Skeletal muscle cell (primary cell): Measurements from ENCODE around the gene PRKN.
"Not testable (repeated sequence)": the region's sequence is repeated elsewhere in the genome, so short reads cannot be mapped to it uniquely, and the experiment has no call there.

Experiments
- DNase-seq: peaks from one replicate; pipeline ENCODE4 v3.0.0-alpha.2; 2010; ENCODE audit warnings: low read depth
- H3K4me3 ChIP-seq: 2 replicates; pipeline ENCODE4 v1.5.1; 2011; ENCODE audit warnings: low read depth, mild to moderate bottlenecking, control low read depth, low read length, moderate library complexity

The PRKN gene

GRCh38 chr6:162576016-162576415, 151.6 kb downstream of the PRKN start:
- H3K4me3 ChIP-seq, result no peak overlapping the region
- DNase-seq, result no peak

- no peak for DNase-seq
Observed at GRCh38 chr6:162572240-162572639, 155.3 kb downstream of the PRKN start.

GRCh38 chr6:162568266-162568665, 159.3 kb downstream of the PRKN start:
- no peak overlapping the region for H3K4me3 ChIP-seq
- DNase-seq, result no peak

More at GRCh38 chr6:162572240-162572639, 155.3 kb downstream of the PRKN start:
- H3K4me3 ChIP-seq, result no peak overlapping the region

GRCh38 chr6:162562041-162562440, 165.5 kb downstream of the PRKN start:
- H3K4me3 ChIP-seq, result no peak overlapping the region
- DNase-seq, result no peak

GRCh38 chr6:162560891-162561290, 166.7 kb downstream of the PRKN start:
- no peak overlapping the region for H3K4me3 ChIP-seq
- no peak for DNase-seq

- no peak overlapping the region for H3K4me3 ChIP-seq
- DNase-seq, result no peak
Observed at GRCh38 chr6:162554531-162554930, 173.0 kb downstream of the PRKN start.

GRCh38 chr6:162546905-162547304, 180.7 kb downstream of the PRKN start:
- no peak overlapping the region for H3K4me3 ChIP-seq
- no peak for DNase-seq

GRCh38 chr6:162543221-162543620, 184.3 kb downstream of the PRKN start:
- H3K4me3 ChIP-seq, result no peak overlapping the region
- no peak for DNase-seq

GRCh38 chr6:162541019-162541601, 186.5 kb downstream of the PRKN start:
- H3K4me3 ChIP-seq, result no peak overlapping the region
- DNase-seq, result no peak

- no peak for DNase-seq
- no peak overlapping the region for H3K4me3 ChIP-seq
Observed at GRCh38 chr6:162539321-162539720, 188.2 kb downstream of the PRKN start.

GRCh38 chr6:162538643-162539064, 188.9 kb downstream of the PRKN start:
- H3K4me3 ChIP-seq, result no peak overlapping the region
- DNase-seq, result peak; percentile 2

- no peak overlapping the region for H3K4me3 ChIP-seq
Observed at GRCh38 chr6:162533009-162533400, 194.6 kb downstream of the PRKN start.

GRCh38 chr6:162532283-162533008, 195.1 kb downstream of the PRKN start:
- no peak overlapping the region for H3K4me3 ChIP-seq
- DNase-seq, result no peak

More at GRCh38 chr6:162533009-162533400, 194.6 kb downstream of the PRKN start:
- no peak for DNase-seq

- DNase-seq, H3K4me3 ChIP-seq: not testable (repeated sequence)
Observed at GRCh38 chr6:162531391-162531790, 196.2 kb downstream of the PRKN start.

GRCh38 chr6:162528538-162528937, 199.0 kb downstream of the PRKN start:
- no peak for DNase-seq
- no peak overlapping the region for H3K4me3 ChIP-seq

GRCh38 chr6:162526960-162527359, 200.6 kb downstream of the PRKN start:
- H3K4me3 ChIP-seq, result no peak overlapping the region
- no peak for DNase-seq

- no peak for DNase-seq
- no peak overlapping the region for H3K4me3 ChIP-seq
Observed at GRCh38 chr6:162525181-162525580, 202.4 kb downstream of the PRKN start.

- DNase-seq, result no peak
Observed at GRCh38 chr6:162512744-162513143, 214.8 kb downstream of the PRKN start.

GRCh38 chr6:162497389-162497788, 230.2 kb downstream of the PRKN start:
- no peak for DNase-seq
- H3K4me3 ChIP-seq, result no peak overlapping the region

More at GRCh38 chr6:162512744-162513143, 214.8 kb downstream of the PRKN start:
- no peak overlapping the region for H3K4me3 ChIP-seq

GRCh38 chr6:162493917-162494316, 233.6 kb downstream of the PRKN start:
- H3K4me3 ChIP-seq, result no peak overlapping the region
- DNase-seq, result no peak

GRCh38 chr6:162491637-162492036, 235.9 kb downstream of the PRKN start:
- DNase-seq, result no peak
- no peak overlapping the region for H3K4me3 ChIP-seq
